AG04450 (cell line): ENCODE data around the gene CATSPERZ. TPM values are rescaled to one million over a fixed set of nuclear protein-coding genes. Genes with fewer than 3 reads are reported as not detected.

ENCODE experiments used
- CTCF ChIA-PET: fragments of 300-600, 350-600 bp; formaldehyde crosslinking; extraction: SDS; loops from one replicate; lab custom pipeline; 2022; ENCODE audit warnings: antibody characterized with exemption, inconsistent platforms; lab: Charles Lee
- POLR2A ChIA-PET: fragments of 350-600 bp; formaldehyde crosslinking; extraction: SDS; loops from one replicate; lab custom pipeline; 2021; ENCODE audit warnings: antibody characterized with exemption, inconsistent platforms; lab: Yijun Ruan, JAX
- DNase-seq: peaks from one replicate; pipeline ENCODE4 v3.0.0-alpha.2; 2011; ENCODE audit warnings: low read depth, low spot score
- H3K27ac ChIP-seq: one replicate; pipeline ENCODE4 v1.5.1; 2012; ENCODE audit warnings: low read depth, low read length, control low read depth
- H3K27me3 ChIP-seq: one replicate; pipeline ENCODE4 v1.6.0; 2012; ENCODE audit warnings: low read length; ENCODE audit not compliant: control insufficient read depth, insufficient read depth
- H3K4me3 ChIP-seq: 2 replicates; pipeline ENCODE4 v1.5.1; 2011; ENCODE audit warnings: mild to moderate bottlenecking, low read depth, low read length, control low read depth
- H3K9me3 ChIP-seq: 2 replicates; pipeline ENCODE4 v1.5.1; 2012; ENCODE audit warnings: low read length; ENCODE audit not compliant: control insufficient read depth, insufficient read depth
- polyA plus RNA-seq: library from polyadenylated mRNA; depleted of rRNA; stranded (reverse); fragments of >200 nt; gene quantifications from 2 replicates; pipeline ENCODE4 v1.2.3, GENCODE V29; 2011
- TF ChIP-seq, protein P1 (sequence below): IDR thresholded peaks from 2 replicates; pipeline ENCODE4 v1.5.1; 2011; ENCODE audit warnings: low read depth, low read length, control low read depth, inconsistent platforms

Gene CATSPERZ
- polyA plus RNA-seq, 1 experiment: not detected

DNA sequence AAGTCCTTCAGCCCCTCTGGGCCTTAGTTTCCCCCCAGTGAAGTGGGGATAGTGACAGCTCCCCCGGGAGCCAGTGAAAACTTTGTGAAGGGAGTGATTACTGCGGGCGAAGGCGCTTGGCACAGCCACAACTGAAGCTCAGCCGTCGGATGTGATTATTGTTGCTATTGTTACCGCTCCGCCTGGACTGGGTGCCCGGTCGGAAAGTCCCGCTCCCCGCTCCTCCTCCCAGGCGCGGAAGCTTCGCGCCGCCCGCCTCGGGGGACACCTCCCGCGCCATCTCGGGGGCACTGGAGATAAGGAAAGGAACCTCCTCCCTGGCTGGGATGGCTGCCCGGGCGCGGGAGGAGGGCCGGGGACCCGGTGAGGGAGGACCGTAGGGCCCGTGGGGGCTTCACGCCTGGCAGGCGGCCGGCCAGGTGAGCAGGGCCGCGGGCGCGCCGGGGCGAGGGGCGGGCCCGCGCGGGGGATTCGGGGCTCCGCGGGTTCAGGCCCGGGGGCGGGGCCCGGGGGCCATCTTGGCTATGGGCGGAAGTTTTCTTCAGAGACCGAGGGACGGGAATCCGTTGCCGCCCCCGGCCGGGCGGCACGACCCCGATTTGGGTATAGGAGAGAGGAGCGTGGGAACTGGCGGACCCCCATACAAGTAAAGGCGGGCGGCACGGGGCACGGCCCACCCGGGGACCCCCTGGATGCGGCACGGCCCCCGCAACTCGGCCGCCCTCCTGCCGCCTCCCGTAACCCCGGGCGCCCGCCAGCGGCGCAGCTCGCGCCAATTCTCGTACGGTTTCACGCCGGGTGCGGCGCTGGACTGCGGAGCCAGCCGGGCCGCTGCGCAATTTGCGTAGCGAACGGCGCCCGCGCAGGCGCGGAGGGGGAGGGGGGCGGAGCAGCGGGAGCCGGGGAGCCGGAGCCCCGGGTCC lies 14.9 kb upstream of the CATSPERZ start, which contains the start of gene GPR137:
Gene GPR137, plus strand, starts transcription at position 887 of the 923 bp plus-strand sequence. CDS start 677 bp downstream, outside the sequence.
- TF ChIP-seq, protein P1, sequence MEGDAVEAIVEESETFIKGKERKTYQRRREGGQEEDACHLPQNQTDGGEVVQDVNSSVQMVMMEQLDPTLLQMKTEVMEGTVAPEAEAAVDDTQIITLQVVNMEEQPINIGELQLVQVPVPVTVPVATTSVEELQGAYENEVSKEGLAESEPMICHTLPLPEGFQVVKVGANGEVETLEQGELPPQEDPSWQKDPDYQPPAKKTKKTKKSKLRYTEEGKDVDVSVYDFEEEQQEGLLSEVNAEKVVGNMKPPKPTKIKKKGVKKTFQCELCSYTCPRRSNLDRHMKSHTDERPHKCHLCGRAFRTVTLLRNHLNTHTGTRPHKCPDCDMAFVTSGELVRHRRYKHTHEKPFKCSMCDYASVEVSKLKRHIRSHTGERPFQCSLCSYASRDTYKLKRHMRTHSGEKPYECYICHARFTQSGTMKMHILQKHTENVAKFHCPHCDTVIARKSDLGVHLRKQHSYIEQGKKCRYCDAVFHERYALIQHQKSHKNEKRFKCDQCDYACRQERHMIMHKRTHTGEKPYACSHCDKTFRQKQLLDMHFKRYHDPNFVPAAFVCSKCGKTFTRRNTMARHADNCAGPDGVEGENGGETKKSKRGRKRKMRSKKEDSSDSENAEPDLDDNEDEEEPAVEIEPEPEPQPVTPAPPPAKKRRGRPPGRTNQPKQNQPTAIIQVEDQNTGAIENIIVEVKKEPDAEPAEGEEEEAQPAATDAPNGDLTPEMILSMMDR: no peak
- H3K9me3 ChIP-seq: no peaks in the 10 kb centered on the region
- ChIA-PET CTCF (interaction anchor here (0.6 to 12.0 kb wide), 5 partner anchors 14 to 70 kb away, joined by 3 to 124 read pairs (median 3); partner anchors contain the start of gene CATSPERZ), POLR2A (interaction anchor here (0.5 to 3.7 kb wide), 3 partner anchors 15 to 20 kb away, joined by 3 to 28 read pairs (median 5); partner anchors contain the start of gene ESRRA)
- DNase-seq: no peak
- H3K4me3 ChIP-seq: peak within 1 kb of the TSS; percentile 73
- peak within 1 kb of the TSS; percentile 88 for H3K27ac ChIP-seq
- H3K27me3 ChIP-seq: no peaks in the 10 kb centered on the region

GRCh38 chr11:64285885-64286800 lies 14.0 kb upstream of the CATSPERZ start:
- Histone ChIP-seq H3K9me3 (no peaks in the 10 kb centered on the region), H3K27ac (peak overlapping the region; percentile 2), H3K4me3 (peak overlapping the region; percentile 73), H3K27me3 (peaks cover 8% of the 10 kb centered on the region)
- TF ChIP-seq, protein P1: no peak
- DNase-seq: no peak
- ChIA-PET CTCF (interaction anchor here (0.7 to 12.0 kb wide), 3 partner anchors 16 to 69 kb away, joined by 3 to 124 read pairs (median 4); partner anchors contain the start of gene CATSPERZ), POLR2A (interaction anchor here (0.6 to 3.7 kb wide), 2 partner anchors 16 to 603 kb away, joined by 10 to 28 read pairs; no protein-coding TSS in a partner anchor)

DNA sequence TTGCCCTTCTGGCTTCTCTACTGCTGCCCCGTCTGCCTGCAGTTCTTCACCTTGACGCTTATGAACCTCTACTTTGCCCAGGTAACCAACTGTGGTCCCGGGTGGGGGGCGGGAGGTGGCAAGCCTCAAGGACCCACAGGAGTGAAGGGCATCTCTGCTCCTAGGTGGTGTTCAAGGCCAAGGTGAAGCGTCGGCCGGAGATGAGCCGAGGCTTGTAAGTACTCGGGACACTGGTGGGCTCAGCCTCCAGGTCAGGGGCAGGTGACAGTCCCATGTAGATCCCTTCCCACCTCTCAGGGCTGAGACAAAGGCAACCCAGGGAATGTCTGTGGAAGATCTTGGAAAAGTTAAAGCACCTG lies 13.4 kb upstream of the CATSPERZ start:
- CTCF ChIA-PET: interaction anchor here (12.0 kb wide), 1 partner anchor 16 kb away, joined by 124 read pairs; the partner anchor contains the start of gene CATSPERZ
- Histone ChIP-seq H3K4me3 (0 out of 2 replicates have a peak overlapping the region, but pooled peaks have one; percentile 73), H3K27ac (no peak overlapping the region), H3K27me3 (peaks cover 10% of the 10 kb centered on the region), H3K9me3 (no peaks in the 10 kb centered on the region)
- no peak for DNase-seq
- POLR2A ChIA-PET: interaction anchor here (0.6 kb wide), 1 partner anchor 603 kb away, joined by 10 read pairs; no protein-coding TSS in a partner anchor
- TF ChIP-seq, protein P1: no peak

DNA sequence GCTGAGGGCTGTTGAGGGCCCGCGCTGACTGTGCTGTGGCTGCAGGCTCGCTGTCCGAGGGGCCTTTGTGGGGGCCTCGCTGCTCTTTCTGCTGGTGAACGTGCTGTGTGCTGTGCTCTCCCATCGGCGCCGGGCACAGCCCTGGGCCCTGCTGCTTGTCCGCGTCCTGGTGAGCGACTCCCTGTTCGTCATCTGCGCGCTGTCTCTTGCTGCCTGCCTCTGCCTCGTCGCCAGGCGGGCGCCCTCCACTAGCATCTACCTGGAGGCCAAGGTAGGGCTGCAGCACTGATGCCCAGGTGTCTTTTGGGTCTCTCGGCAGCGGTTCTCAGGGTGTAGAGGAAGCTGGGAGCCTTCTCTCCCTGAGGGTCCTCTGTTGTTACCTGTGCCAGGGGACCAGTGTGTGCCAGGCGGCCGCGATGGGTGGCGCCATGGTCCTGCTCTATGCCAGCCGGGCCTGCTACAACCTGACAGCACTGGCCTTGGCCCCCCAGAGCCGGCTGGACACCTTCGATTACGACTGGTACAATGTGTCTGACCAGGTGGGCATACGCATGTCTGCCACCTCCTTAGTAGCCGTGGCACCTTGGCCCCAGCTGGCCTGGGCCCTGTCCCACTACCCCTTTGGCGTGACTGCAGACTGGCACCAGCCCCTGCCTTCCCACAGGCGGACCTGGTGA lies 12.3 kb upstream of the CATSPERZ start:
- ChIA-PET POLR2A (interaction anchor here (0.6 kb wide), 1 partner anchor 24 kb away, joined by 3 read pairs; no protein-coding TSS in a partner anchor), CTCF (interaction anchor here (12.0 kb wide), 1 partner anchor 15 kb away, joined by 124 read pairs; the partner anchor contains the start of gene CATSPERZ)
- H3K4me3 ChIP-seq: no peak overlapping the region
- DNase-seq: no peak
- H3K27me3 ChIP-seq: peaks cover 19% of the 10 kb centered on the region
- TF ChIP-seq, protein P1: no peak
- H3K27ac ChIP-seq: no peak overlapping the region
- no peaks in the 10 kb centered on the region for H3K9me3 ChIP-seq
